ENCODE data around the gene TBL1XR1.
"Not testable (repeated sequence)": the region's sequence is repeated elsewhere in the genome, so short reads cannot be mapped to it uniquely, and the experiment has no call there.

The TBL1XR1 gene

DNA sequence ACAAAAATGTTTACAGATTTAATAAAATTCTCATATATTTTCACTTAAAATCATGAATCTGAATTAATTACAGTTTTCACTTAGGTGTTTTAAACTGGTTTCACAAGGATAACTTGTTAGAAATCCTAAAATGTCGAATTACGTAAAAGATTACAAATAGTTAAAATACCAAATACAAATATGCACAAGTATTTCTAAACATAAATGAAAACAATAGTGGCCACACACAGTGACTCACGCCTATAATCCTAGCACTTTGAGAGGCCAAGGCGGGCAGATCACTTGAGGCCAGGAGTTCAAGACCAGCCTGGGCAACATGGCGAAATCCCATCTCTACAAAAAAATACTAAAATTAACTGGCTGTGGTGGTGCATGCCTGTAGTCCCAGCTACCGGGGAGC, 10.9 kb upstream of the TBL1XR1 start:
- H3K27me3 ChIP-seq (ENCODE audit: low read length): no peaks in the 10 kb centered on the region
- H3K9ac ChIP-seq (ENCODE audit: low read length): no peak overlapping the region
- H3F3A ChIP-seq (ENCODE audit: insufficient read depth): no peaks in the 10 kb centered on the region
- H3K9me2 ChIP-seq (replicated peaks; ENCODE audit: insufficient read depth, low read length): no peaks in the 10 kb centered on the region
- H3K4me3 ChIP-seq (ENCODE audit: insufficient read depth, low read length, poor library complexity, severe bottlenecking): no peak overlapping the region
- no peaks in the 10 kb centered on the region for H3K79me2 ChIP-seq (ENCODE audit: insufficient read depth, low read length)
- no peak overlapping the region for H2AFZ ChIP-seq (ENCODE audit: low read depth, low read length, severe bottlenecking)
- H3K9me3 ChIP-seq (ENCODE audit: insufficient read depth, low read length): no peaks in the 10 kb centered on the region
- H3K36me3 ChIP-seq (ENCODE audit: low read length): no peaks in the 10 kb centered on the region
- TF ChIP-seq, protein P1, sequence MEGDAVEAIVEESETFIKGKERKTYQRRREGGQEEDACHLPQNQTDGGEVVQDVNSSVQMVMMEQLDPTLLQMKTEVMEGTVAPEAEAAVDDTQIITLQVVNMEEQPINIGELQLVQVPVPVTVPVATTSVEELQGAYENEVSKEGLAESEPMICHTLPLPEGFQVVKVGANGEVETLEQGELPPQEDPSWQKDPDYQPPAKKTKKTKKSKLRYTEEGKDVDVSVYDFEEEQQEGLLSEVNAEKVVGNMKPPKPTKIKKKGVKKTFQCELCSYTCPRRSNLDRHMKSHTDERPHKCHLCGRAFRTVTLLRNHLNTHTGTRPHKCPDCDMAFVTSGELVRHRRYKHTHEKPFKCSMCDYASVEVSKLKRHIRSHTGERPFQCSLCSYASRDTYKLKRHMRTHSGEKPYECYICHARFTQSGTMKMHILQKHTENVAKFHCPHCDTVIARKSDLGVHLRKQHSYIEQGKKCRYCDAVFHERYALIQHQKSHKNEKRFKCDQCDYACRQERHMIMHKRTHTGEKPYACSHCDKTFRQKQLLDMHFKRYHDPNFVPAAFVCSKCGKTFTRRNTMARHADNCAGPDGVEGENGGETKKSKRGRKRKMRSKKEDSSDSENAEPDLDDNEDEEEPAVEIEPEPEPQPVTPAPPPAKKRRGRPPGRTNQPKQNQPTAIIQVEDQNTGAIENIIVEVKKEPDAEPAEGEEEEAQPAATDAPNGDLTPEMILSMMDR (IDR thresholded peaks at IDR 0.05; ENCODE audit: insufficient read depth, low read length, poor library complexity, severe bottlenecking): no peak
- TF ChIP-seq EZH2phosphoT487 (conservative IDR thresholded peaks at IDR 0.05; ENCODE audit: low read length): no peak
- H4K20me1 ChIP-seq (ENCODE audit: low read depth, low read length): no peaks in the 10 kb centered on the region
- H3K4me2 ChIP-seq (ENCODE audit: low read depth, low read length, poor library complexity, severe bottlenecking): no peak overlapping the region
- no peak overlapping the region for H3K27ac ChIP-seq (ENCODE audit: low read depth, low read length)

DNA sequence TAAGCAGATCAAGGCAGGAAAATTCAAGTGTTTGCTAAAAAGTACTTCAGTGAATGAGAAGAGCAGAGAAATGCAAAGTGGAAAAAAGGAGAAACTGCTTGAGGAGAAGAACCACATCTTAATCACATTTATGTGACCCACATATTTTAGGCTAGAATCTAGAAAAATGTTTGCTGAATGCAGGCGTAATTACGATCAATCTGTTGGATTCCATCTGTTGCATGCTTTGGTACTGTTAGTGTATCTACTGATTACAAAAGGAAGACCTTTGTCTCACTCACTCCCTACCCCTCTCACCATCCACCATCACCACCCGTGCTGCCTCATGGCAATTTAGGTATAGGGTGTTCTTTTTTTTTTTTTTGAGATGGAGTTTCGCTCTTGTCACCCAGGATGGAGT, 9.7 kb upstream of the TBL1XR1 start:
- no peaks in the 10 kb centered on the region for H4K20me1 ChIP-seq (ENCODE audit: low read depth, low read length)
- H3F3A ChIP-seq (ENCODE audit: insufficient read depth): peaks cover 8% of the 10 kb centered on the region
- H3K27me3 ChIP-seq (ENCODE audit: low read length): no peaks in the 10 kb centered on the region
- no peak overlapping the region for H3K4me2 ChIP-seq (ENCODE audit: low read depth, low read length, poor library complexity, severe bottlenecking)
- no peak for TF ChIP-seq EZH2phosphoT487 (conservative IDR thresholded peaks at IDR 0.05; ENCODE audit: low read length)
- TF ChIP-seq, protein P1 (IDR thresholded peaks at IDR 0.05; ENCODE audit: insufficient read depth, low read length, poor library complexity, severe bottlenecking): no peak
- H3K9me3 ChIP-seq (ENCODE audit: insufficient read depth, low read length): no peaks in the 10 kb centered on the region
- H2AFZ ChIP-seq (ENCODE audit: low read depth, low read length, severe bottlenecking): no peak overlapping the region
- H3K9me2 ChIP-seq (replicated peaks; ENCODE audit: insufficient read depth, low read length): no peaks in the 10 kb centered on the region
- no peaks in the 10 kb centered on the region for H3K36me3 ChIP-seq (ENCODE audit: low read length)
- H3K79me2 ChIP-seq (ENCODE audit: insufficient read depth, low read length): no peaks in the 10 kb centered on the region
- no peak overlapping the region for H3K27ac ChIP-seq (ENCODE audit: low read depth, low read length)
- no peak overlapping the region for H3K4me3 ChIP-seq (ENCODE audit: insufficient read depth, low read length, poor library complexity, severe bottlenecking)
- no peak overlapping the region for H3K9ac ChIP-seq (ENCODE audit: low read length)

DNA sequence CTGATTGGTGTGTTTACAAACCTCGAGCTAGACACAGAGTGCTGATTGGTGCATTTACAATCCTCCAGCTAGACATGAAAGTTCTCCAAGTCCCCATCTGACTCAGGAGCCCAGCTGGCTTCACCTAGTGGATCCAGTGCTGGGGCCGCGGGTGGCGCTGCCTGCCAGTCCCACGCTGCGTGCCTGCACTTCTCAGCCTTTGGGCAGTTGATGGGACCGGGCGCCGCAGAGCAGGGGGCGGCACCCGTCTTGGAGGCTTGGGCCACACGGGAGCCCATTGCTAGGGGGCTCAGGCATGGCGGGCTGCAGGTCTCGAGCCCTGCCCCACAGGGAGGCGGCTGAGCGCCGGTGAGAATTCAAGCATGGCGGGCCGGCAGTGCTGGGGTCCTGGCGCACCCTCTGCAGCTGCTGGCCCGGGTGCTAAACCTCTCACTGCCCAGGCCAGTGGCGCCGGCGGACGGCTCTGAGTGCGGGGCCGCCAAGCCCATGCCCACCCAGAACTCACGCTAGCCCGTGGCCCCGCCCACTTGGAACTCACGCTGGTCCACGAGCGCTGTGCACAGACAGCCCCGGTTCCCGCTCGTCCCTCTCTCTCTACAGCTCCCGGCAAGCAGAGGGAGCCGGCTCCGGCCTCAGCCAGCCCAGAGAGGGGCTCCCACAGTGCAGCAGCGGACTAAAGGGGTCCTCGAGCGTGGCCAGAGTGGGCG, 6.6 kb upstream of the TBL1XR1 start:
- Histone ChIP-seq H3K9ac (ENCODE audit: low read length) (no peak overlapping the region), H3K79me2 (ENCODE audit: insufficient read depth, low read length) (peaks cover 26% of the 10 kb centered on the region), H3F3A (ENCODE audit: insufficient read depth) (peaks cover 37% of the 10 kb centered on the region), H3K9me3 (ENCODE audit: insufficient read depth, low read length) (no peaks in the 10 kb centered on the region), H3K36me3 (ENCODE audit: low read length) (no peaks in the 10 kb centered on the region), H3K9me2 (replicated peaks; ENCODE audit: insufficient read depth, low read length) (no peaks in the 10 kb centered on the region), H2AFZ (ENCODE audit: low read depth, low read length, severe bottlenecking) (no peak overlapping the region), H3K27me3 (ENCODE audit: low read length) (no peaks in the 10 kb centered on the region), H3K4me3 (ENCODE audit: insufficient read depth, low read length, poor library complexity, severe bottlenecking) (no peak overlapping the region), H3K27ac (ENCODE audit: low read depth, low read length) (no peak overlapping the region), H3K4me2 (ENCODE audit: low read depth, low read length, poor library complexity, severe bottlenecking) (no peak overlapping the region), H4K20me1 (ENCODE audit: low read depth, low read length) (no peaks in the 10 kb centered on the region)
- TF ChIP-seq, protein P1 (IDR thresholded peaks at IDR 0.05; ENCODE audit: insufficient read depth, low read length, poor library complexity, severe bottlenecking): no peak
- TF ChIP-seq EZH2phosphoT487 (conservative IDR thresholded peaks at IDR 0.05; ENCODE audit: low read length): no peak

DNA sequence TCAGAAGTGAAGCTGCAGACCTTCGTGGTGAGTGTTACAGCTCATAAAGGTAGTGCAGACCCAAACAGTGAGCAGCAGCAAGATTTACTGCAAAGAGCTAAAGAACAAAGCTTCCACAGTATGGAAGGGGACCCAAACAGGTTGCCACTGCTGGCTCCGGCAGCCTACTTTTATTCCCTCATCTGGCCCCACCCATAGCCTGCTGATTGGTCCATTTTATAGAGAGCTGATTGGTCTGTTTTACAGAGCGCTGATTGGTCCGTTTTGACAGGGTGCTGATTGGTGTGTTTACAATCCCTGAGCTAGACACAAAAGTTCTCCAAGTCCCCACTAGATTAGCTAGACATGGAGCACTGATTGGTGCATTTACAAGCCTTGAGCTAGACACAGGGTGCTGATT, 5.7 kb upstream of the TBL1XR1 start:
- peaks cover 32% of the 10 kb centered on the region for H3K79me2 ChIP-seq (ENCODE audit: insufficient read depth, low read length)
- not testable (repeated sequence) for H3K9me3 ChIP-seq (ENCODE audit: insufficient read depth, low read length); H3K4me2 ChIP-seq (ENCODE audit: low read depth, low read length, poor library complexity, severe bottlenecking); H3K9ac ChIP-seq (ENCODE audit: low read length); H3K27ac ChIP-seq (ENCODE audit: low read depth, low read length); H3K27me3 ChIP-seq (ENCODE audit: low read length); H3K4me3 ChIP-seq (ENCODE audit: insufficient read depth, low read length, poor library complexity, severe bottlenecking); H3K9me2 ChIP-seq (replicated peaks; ENCODE audit: insufficient read depth, low read length); H4K20me1 ChIP-seq (ENCODE audit: low read depth, low read length); H3K36me3 ChIP-seq (ENCODE audit: low read length); H2AFZ ChIP-seq (ENCODE audit: low read depth, low read length, severe bottlenecking)
- peaks cover 45% of the 10 kb centered on the region for H3F3A ChIP-seq (ENCODE audit: insufficient read depth)
